ENCODE data around the gene PTGIS.

The PTGIS gene

DNA sequence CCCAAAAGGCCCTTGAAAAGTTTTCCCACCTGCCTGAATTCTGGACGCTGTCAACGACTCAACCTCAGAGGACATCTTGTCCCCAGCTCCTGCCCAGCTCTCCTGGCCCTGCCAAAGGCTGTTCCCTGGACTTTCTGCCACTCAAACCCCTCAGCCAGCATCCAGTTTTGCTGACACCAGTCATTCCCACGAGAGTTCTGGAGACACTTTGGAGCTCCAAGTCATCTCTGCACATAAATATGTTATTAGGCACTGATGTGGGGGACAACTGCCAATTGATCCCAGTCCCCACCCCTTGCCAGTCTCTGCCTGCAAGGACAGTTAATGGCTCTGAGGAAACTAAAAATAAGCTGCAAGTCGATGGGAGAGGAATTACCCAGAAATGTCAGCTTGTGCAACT lies 46.6 kb downstream of the PTGIS start:
- no peak for DNase-seq

DNA sequence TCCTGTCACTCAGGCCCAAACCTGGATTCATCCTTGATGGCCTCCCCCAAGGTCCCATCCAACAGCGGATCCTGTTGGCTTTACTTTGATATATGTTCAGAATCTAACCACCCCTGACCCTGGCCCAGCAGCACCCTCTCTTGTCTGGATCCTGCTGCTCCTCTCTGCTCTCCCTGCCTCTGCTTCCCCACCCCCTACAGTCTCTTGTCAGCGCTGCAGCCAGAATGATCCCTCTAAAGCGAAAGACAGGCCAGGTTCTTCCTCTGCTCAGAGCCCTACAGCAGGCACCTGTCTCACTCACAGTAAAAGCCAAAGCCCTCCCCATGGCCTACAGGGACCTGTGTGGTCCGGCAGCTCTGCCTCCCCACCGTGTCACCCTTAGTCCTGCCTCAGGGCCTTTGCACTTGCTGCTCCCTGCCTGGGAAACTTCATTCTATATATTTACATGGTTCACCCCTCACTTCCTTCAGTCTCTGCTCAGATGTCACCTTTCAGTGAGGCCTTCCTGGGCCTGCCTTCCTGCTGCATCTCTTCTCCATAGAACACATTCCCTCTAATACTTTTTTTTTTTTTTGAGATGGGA lies 48.1 kb downstream of the PTGIS start:
- DNase-seq, result no peak

DNA sequence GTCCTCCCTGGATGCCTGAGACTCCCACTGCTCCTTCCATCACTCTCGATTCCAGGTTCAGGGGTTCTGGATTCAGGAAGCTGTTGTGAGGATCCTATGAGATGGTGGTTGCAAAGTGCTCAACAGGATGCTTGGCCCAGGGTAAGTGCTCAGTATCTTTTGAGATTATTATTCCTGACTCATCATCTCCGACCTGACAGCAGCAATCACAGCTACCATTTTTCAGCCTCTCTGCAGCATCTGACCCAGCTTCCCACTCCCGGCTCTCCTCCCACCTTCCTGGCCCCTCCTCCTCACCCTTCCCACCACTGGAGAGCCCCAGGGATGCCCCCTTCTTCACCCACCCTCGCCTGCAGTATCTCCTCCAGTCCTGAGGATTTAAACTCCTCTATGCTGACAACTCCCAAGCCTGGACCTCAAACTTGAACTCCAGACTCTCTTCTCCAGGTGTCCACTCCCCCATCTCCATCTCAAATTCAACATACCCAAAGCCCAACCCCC lies 48.7 kb downstream of the PTGIS start:
- DNase-seq, result no peak

DNA sequence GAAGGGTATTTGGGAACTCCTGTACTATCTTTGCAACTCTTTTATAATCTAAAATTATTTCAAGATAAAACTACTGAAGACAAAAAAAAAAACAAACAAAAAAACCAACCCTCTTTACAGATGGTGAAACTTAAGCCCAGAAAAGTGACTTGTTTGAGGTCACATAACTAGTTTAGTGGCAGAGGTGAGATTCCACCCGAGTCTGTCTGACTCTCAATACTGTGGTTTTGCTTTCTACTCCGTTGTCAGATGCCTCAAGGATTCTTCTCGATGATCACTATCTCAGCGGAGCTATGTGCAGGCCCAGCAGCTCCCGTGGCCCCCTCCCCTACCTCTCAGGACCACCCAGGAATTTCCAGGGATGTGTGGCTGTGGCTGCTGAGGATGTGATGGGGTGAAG lies 49.4 kb downstream of the PTGIS start:
- DNase-seq, result no peak

DNA sequence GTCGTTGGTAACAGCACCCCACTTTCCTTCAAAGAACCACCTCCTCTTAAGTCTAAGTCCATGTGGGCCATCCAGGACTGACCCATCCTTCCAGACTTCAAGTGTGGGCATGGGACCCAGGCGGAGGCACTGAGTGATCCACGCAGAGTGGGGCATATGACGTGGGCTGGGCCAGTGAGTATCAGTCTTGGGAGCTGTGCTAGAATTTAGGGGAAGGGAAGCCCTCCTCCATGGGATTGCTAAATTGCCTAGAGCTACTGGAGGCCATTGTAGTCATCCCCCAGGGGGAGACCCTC lies 50.2 kb downstream of the PTGIS start:
- no peak for DNase-seq

DNA sequence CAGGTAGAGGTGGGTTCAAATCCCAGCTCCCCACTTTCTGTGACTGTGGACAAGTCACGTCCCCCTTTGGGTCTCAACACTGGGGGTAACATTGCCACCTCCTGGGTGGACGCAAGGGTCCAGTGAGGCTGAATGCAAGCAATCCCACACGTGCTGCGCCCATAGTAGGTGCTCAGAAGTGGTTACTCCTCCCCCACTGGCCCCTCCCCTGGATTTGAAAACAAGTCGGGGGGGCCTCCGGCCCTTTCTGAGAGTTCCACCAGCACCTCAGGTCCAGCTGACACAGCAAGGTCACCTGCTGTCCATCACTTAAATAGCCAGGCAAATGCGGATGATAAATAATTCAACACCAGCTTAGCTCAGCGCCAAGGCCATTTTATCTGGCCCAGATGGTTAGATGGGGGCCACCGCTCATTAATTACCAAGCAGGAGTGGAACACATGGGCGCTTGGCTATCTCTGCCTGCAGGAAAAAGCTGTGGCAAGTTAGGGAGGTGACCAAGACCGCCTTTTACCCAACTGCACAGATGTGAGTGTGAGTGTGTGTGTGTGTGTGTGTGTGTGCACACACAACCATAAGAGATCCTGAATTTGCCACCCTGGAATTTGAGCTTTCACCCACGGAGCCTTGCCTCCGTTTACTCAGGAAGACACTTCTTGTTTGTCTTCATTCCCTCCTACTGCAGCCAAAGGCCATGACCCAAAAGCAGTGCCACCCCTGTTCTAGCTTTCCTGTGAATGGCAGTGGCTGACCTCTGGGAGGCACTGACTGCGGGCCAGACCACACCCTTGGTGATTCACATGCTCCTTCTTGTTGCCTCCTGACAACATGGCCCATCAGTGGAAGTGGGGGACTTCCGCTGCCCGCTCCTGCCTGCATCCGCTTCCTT lies 50.8 kb downstream of the PTGIS start:
- DNase-seq, result no peak

DNA sequence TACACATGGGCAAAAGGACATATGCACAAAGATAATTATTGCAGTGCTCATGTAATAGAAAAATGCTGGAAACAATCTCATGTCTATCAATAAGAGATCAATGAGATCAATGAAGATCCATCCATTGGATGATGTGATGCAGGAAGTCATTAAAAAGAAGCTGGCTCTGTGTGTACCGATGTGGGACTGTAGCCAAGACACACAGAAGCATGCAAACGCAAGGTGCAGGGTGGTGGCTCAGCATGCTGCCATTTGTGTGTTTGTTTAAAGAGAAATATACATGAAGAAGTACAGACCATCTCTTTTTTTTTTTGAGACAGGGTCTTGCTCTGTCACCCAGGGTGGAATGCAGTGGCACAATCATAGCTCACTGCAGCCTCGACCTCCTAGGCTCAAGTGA lies 52.4 kb downstream of the PTGIS start:
- DNase-seq, result no peak

DNA sequence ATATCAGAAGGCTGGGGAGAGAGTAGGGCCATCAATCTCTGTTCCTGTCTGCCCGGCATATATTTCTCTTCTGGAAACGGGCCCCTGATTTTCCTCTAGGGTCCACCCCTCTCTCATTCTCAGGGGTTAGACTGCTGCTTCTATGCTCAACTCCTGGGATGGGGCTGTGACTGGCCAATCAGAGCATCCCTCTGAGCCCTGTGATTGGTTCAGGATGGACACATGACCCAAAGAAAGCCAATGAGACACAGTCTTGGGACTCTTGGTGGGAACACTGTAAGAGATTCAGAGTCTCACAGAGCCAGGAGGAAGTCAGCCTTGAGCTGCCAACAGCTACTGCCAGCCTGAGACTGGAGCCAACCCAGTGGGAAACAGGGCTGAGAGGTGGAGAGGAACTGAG lies 54.4 kb downstream of the PTGIS start:
- no peak for DNase-seq

DNA sequence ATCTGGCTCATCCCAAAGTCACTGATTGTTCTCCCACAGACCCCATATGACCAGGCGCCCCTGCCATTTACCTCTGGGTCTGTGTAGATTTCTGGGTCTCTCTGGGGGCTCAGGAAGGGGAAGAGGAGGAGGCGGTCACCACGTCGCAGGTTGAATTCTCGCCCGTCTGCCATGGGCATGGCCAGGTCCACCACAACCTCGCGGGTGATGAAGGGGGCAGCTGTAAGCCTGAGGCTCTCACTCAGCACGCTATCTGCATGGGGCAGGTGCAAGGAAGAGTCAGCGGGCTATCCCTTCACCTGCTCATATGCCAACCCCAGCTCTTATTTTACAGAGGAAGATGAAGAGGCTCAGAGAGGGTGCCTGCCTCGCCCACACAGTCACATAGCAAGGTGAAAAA lies 54.9 kb downstream of the PTGIS start:
- no peak for DNase-seq

DNA sequence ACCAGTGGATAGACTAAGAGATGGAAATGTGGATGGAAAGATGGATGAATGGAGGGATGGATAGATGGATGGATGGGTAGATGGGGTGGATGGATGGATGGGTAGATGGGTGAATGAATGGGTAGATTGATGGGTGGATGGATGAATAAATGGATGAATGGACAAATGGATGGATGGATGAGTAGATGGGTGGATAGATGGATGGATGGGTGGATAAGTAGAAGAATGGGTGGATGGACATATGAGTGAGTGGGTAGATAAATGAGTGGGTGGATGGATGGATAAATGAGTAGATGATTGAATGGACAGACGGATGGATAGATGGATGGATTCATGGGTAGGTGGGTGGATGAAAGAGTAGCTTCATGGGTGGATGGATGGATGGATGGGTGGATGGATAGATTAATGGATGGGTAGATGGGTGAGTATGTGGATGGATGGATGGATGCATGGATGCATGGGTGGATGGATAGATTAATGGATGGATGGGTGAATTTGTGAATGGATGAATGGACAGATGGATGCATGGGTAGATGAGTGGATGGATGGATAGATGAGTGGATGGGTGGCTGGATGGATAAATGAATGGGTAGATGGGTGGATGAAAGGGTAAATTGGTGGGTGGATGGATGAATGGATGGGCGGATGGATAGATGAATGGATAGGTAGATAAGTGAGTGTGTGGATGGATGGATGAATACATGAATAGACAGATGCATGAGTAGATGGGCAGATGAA lies 56.0 kb downstream of the PTGIS start:
- DNase-seq, result no peak

DNA sequence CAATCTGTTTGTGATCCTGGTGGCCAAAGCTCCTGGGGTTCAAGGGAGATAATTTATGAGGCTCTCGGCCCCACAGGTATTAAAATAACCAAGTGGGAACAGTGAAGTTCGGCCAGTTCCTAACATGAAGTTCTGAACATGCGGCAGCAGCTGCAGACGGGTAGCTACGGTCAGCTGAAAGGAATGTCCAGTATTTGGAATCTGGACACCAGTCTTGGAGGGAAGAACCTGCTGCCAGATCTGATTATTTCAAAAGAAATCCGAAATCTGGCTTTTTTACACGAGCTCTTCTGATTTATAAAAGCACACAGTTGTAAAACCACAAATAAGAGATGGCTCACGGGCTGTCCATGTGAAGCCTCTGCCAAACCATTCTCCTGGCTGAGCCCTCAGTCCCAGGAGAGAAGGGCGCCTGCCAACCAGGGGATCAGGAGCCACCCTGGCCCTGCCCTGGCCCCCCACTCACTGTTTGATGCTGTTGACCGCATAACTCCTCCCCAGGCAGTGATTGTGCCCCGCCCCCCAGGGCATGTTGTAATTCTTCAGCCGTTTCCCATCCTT lies 57.3 kb downstream of the PTGIS start:
- DNase-seq, result no peak

DNA sequence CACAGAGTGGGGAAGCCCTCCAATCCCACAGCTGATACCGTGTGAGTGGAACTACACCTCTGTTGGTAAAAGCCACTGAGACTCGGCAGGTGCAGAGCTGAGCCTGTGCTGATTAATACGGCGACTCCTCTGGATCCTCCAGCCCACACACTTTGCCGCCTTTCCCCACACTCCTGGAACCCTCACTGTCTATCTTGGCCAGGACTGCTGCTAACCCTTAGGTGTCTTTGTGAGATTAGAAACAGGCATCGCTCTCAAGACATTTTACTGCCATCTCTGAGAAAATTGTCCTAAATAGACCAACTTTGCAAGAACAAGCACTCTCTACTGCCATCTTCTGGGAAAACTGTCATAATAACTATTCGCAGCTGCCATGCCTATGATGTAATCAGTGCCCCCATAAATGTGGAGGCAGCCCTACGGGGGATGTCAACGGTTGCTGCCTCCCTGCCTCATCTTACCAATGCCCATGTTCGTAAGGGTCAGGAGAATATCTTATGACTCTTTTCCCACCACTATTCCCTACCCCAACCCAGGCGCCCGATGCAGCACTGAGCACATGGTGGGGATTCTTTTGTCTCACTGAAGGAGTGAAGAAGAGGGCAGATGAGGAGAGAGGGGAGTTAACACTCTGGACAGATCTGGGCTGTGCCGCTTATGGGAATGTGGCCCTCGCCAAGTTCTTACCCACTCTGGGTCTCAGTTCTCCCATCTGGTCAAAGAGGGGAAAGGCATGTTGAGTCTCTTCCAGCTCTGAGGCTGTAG lies 59.3 kb downstream of the PTGIS start:
- peak; percentile 35 for DNase-seq

DNA sequence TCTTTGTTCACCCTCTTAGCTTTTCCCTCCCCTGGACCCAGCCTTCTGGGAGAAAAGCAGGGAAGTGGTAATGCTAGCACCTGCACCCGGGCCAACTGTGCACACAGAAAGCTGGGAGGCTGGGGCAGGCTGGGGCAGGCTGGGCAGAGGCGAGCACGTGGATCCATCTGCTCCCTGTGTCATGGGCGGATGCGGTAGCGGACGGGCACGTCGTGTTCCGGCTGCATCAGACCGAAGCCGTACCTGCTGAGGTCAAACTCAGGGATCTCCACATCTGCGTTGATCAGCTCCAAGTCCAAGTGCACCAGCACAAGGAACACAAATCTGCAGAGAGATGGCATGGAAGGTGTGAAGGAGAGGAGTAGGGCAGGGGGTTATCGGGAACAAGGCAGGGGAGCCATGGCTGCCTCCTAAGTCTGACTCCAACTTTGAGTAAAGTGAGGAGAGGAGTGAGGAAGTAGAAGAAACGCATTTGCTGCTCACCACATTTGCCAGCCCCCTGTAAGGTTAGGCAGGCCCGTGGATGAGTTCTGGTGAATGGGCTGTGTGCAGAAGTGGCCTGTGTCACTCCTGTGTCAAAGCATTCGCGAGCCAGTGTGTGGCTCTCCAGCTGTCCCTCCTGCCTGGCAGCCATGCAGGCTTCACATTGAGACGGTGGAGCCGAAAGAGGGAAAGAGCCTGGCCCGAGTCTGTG lies 60.0 kb downstream of the PTGIS start:
- no peak for DNase-seq

DNA sequence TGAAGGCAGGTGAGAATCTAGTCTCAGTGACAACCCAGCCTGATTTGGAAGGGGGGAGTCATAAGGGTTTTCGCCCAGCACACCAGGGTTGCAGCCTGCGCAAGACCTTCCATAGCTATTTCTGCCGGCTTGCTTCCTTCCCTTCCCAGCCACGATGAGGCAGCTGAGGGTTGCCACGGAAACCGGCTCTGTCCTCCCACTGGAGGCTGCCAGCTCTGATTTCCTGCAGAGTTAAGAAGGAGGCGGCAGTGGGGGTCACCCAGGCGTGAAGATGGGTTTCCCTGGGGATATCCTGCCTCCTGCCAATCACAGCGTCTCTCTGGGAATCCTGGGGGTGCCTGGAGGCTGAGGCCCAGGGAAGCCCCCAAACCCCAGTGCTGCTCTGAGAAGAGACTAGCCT lies 62.4 kb downstream of the PTGIS start:
- no peak for DNase-seq

DNA sequence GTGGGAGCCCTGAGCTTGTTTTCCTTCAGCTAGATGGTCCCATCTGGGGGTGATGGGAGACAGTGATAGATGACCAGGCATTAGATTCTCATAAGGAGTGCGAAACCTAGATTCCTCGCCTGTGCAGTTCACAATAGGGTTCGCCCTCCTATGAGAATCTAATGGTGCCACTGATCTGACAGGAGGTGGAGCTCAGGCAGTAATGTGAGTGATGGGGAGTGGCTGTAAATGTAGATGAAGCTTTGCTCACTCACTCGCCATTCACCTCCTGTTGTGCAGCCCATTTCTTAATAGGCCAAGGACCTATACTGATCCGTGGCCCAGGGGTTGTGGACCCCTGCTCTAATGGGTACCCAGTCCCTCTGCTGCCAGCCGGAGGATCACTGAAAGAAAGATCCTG lies 64.8 kb downstream of the PTGIS start:
- no peak for DNase-seq

DNA sequence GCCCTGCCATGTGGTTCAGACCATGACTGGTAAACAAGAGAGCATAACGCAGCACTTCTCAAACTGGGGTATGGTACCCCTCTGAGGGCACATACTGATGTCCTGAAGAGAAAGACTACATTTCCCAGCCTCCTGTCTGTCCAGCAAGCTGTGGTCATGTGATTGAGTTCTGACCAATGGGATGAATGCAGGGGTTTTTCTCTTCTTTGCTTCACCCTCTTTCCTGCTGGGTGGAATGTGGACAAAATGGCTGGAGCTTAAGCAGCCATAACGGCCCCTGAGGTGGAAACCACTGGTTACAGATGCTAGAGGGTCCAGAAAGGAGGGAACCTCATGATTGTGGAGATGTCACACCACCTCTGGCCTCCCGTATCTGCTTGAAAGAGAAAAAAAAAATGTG lies 66.0 kb downstream of the PTGIS start:
- peak; percentile 7 for DNase-seq

DNA sequence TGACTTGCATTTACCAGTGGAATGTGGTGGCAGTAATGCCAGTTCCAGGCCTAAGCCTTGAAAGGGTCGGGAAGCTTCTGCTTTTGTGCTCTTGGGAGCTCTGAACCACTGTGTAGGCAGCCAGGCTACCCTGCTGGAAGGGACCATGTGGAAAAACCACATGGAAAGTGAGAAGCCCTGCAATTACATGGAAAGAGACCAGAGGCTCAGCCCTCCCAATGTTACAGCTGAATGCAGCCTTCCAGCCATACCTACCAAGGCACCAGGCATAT lies 70.6 kb downstream of the PTGIS start:
- no peak for DNase-seq

DNA sequence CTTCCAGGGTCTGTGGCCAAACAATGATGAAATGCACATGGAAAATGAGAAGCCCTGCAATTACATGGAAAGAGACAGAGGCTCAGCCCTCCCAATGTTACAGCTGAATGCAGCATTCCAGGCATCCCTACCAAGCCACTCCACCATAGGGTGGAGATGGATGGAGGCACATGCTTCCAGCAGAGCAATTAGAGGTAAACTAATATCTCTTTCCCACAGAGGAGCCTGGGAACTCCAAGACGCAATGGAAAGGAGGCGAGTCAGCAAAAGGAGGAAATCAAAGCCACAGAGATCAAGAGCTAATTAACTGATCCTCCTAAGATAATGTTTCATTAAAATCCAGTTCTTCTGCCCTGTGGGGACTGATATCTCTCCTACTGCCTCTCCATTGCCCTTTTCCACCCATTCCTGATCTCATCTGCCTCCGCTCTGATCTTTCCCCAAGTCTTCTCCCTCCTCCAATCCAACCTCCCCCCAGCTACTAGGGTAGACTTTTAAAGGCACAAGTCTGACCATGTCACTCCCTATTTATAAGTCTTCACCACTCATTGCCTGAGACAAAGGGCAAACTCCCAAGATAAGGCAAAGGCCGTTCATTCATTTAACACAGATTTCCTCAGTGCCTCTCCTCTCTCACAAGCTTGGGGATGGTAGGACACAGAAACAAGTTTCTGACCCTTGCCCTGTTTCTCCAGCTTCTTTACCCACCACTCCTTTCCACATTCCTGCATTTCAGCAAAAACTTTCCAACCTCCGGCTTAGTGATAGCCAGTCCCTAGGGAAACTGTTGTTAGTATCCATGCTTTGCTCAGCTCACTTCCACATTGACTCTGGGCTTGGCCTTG lies 71.2 kb downstream of the PTGIS start:
- no peak for DNase-seq

DNA sequence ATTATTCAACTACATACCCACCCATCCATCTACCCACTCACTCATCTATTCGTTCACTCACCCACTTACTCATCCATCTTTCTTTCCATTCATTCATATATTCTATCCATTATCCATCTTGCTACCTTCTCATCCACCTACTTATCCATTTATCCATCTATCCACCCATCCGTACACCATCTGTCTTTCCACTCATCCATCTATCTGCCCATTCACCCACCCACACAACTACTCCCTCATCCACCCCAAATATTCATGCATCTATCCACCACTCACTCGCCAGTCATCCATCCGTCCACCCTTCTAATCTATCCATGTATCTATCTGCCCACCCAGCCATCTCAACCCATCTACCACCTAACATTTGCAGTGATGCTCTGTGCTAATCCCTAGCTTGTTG lies 71.9 kb downstream of the PTGIS start:
- no peak for DNase-seq

DNA sequence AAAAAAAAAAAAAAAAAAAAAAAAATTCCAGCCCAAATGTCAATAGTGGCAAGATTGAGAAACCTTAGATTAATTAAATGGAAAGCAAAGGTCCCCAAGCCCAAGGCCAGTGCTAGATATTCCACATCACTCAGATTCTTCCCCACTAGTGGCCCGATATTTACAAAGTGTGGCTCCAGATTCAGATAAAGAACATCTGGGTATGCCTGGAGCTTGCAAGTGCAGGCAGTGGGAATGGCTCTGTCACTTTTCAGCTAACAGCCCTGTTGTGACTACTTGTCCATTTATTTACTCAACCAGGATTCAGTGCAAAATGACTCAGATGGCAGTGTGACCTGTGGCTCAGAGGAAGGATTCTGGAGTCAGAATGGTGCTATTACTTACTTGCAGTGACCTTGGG lies 77.2 kb downstream of the PTGIS start:
- DNase-seq, result no peak

DNA sequence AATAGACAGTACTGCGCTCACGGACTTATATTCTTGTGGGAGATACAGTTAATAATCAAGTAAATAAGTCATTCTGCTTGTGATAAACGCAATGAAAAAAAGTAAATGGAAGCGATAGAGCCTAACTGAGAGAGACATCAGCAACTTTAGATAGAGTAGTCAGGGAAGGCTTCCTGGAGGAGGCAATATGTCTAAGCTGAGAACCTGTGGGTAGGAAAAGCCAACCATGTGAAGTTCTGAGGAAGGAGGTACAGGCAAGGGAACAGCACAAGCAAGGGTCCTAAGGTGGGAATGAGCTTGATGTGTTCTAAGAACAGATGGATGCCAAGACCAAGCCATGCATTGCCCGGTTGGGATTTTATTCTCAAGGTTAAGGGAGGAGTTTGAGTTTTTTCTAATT lies 78.2 kb downstream of the PTGIS start:
- DNase-seq, result no peak

DNA sequence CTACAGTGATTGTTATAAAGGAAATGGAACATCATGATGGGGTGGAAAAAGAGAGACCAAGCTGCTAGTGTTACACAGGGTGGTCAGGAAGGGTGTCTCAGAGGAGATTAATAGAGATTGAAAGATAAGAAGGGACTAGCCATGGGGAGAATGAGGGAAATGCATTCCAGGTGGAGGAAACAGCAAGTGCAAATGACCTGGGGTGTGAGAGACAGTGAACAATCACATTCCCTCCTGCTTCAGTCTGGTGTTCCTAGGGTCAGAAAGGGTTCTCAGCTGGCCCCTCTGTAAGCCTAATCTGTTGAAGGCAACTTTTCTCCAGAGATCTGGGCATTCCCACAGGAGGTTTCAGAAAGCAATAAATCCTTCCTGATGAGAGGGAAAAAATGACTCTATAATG lies 81.9 kb downstream of the PTGIS start:
- no peak for DNase-seq

Measured in CD4-positive, alpha-beta T cell treated with Interleukin-21 for 1 hour (primary cell).